Sigmoid colon (tissue), 7 donors: ENCODE results near the gene SNURF. TPM values are rescaled to one million over a fixed set of nuclear protein-coding genes. Genes with fewer than 3 reads are reported as not detected.
"Not testable (repeated sequence)": the region's sequence is repeated elsewhere in the genome, so short reads cannot be mapped to it uniquely, and the experiment has no call there.

ENCODE experiments used
- DNase-seq: peaks from one replicate; pipeline ENCODE4 v3.0.0-alpha.2; 2019
- H3K27ac ChIP-seq, 4 donors: fragments of 200-600 bp; sonication (generic); one replicate each; pipeline ENCODE4 v1.5.1; 2016 to 2019; ENCODE audit warnings: mild to moderate bottlenecking in 1 of 4
- H3K27me3 ChIP-seq, 3 donors: fragments of 200-600 bp; sonication (generic); one replicate each; pipeline ENCODE4 v1.5.1; 2019; ENCODE audit warnings: mild to moderate bottlenecking in 1 of 3
- H3K36me3 ChIP-seq, 4 donors: fragments of 200-600 bp; sonication (generic); one replicate each; pipeline ENCODE4 v1.5.1; 2016 to 2019
- H3K4me1 ChIP-seq, 4 donors: fragments of 200-600 bp; sonication (generic); one replicate each; pipeline ENCODE4 v1.5.1; 2017 to 2019
- H3K4me3 ChIP-seq, 4 donors: fragments of 200-600 bp; sonication (generic); one replicate each; pipeline ENCODE4 v1.5.1; 2017 to 2019; ENCODE audit warnings: mild to moderate bottlenecking in 2 of 4, moderate library complexity in 1 of 4
- H3K9me3 ChIP-seq, 4 donors: fragments of 200-600 bp in 3 of 4; sonication (generic) in 3 of 4; one replicate each; pipeline versions ENCODE4 v1.5.1 to v1.6.1; 2013 to 2019
- CTCF ChIP-seq, 4 experiments: fragments of 450-650 bp in 3 of 4; fragments of 200-600 bp in 1 of 4; IDR thresholded peaks; one replicate each; pipeline ENCODE4 v1.5.1; 2016 to 2019; ENCODE audit warnings: antibody characterized with exemption in 4 of 4, mild to moderate bottlenecking in 3 of 4, moderate library complexity in 2 of 4
- EP300 ChIP-seq, 4 donors: sonication (generic); formaldehyde crosslinking; IDR thresholded peaks; one replicate each; pipeline ENCODE4 v1.6.1; 2017; ENCODE audit warnings: antibody characterized with exemption in 4 of 4
- POLR2A ChIP-seq, 2 donors: fragments of 450-650 bp; IDR thresholded peaks; one replicate each; pipeline ENCODE4 v1.6.1; 2016; ENCODE audit warnings: antibody characterized with exemption in 2 of 2, mild to moderate bottlenecking in 2 of 2, moderate library complexity in 2 of 2
- POLR2AphosphoS5 ChIP-seq, 4 donors: sonication (generic); formaldehyde crosslinking; IDR thresholded peaks; one replicate each; pipeline ENCODE4 v1.6.1; 2017; ENCODE audit warnings: antibody characterized with exemption in 4 of 4
- WGBS, 2 donors: extraction: QIAGEN DNeasy Blood & Tissue Kit; methylation state at CpG; one replicate each; pipeline ENCODE4 v1.1.7; 2013; 5-methylcytosine and 5-hydroxymethylcytosine counted together
- intact Hi-C: fragments of 100-400 bp; cut with DNase I; formaldehyde crosslinking; loops from one replicate; pipeline ENCODE4 v1.15.1; 2023
- polyA plus RNA-seq, 3 donors: library from polyadenylated mRNA; stranded (reverse); fragments of 200-250 nt; gene quantifications; one replicate each; pipeline ENCODE4 v1.2.3, GENCODE V29; 2013
- total RNA-seq, 4 donors: library from RNA; depleted of rRNA; stranded (reverse); fragments of >200 nt; gene quantifications; one replicate each; pipeline ENCODE4 v1.1.0, GENCODE V29; 2016
- donor health status: healthy with polysubstance abuse.
- donor health status: Bipolar disorder and iron deficiency.
- donor health status: healthy.

Gene SNURF
- total and polyA plus RNA-seq, 7 donors = 3.3 to 34.2 (median 7.8) TPM

DNA sequence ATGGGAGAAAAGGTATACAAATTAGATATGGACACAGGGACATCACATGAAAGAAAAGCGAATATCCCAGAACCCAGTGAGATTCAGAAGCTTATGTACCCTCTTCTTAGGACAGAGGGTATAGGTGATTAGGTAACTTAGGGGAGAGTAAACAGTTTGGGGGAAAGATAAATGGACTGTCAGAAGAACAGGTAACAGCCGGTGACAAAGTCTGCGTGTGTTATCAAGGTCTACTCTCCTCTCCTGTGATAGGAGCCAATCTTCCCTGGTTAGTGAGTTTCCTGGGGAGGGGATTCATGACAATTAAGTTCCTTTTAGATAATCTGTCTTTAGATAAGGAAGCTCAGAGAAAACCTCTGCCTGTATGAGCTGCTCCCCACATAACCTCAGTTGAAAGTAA lies 30.6 kb upstream of the SNURF start:
- WGBS, 2 donors = 71 to 84% methylated on average over 3 of the region's 3 CpGs
- peaks cover 0 to 4% (median 2%) of the 10 kb centered on the region in 4 donors for H3K9me3 ChIP-seq
- no peaks in the 10 kb centered on the region for H3K27me3 ChIP-seq
- TF ChIP-seq POLR2AphosphoS5 (IDR thresholded peaks at IDR 0.05) (no peak), POLR2A (IDR thresholded peaks at IDR 0.05) (no peak), EP300 (IDR thresholded peaks at IDR 0.05) (no peak), CTCF (IDR thresholded peaks at IDR 0.05) (no peak)
- no peak overlapping the region for H3K4me3 ChIP-seq
- DNase-seq = no peak
- H3K4me1 ChIP-seq = no peaks in the 10 kb centered on the region
- no peaks in the 10 kb centered on the region for H3K36me3 ChIP-seq
- intact Hi-C loops = no loop called here
- H3K27ac ChIP-seq = no peak overlapping the region

DNA sequence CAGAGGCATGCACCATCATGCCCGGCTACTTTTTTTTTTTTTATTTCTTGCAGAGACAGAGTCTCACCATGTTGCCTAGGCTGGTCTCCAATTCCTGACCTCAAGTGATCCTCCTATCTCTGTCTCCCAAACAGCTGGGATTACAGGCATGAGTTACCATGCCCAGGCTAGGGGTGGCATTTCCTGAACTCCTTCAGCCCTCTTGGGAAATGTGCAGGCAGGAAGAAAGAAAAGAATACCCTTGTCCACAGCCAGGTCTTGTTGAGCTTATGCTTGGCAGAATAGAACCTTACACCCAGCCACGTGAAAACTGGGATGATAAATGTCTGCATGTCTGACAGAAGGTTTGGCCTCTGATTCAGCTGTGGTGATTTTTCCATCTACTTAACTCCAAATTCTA lies 30.2 kb upstream of the SNURF start:
- no peak overlapping the region for H3K27ac ChIP-seq
- DNase-seq = no peak
- H3K36me3 ChIP-seq = no peaks in the 10 kb centered on the region
- intact Hi-C loops = no loop called here
- no peaks in the 10 kb centered on the region for H3K27me3 ChIP-seq
- no peak overlapping the region for H3K4me3 ChIP-seq
- 70% methylated on average over 2 of the region's 2 CpGs for WGBS, 2 donors
- peaks cover 0 to 4% (median 2%) of the 10 kb centered on the region in 4 donors for H3K9me3 ChIP-seq
- TF ChIP-seq POLR2A (IDR thresholded peaks at IDR 0.05) (no peak), CTCF (IDR thresholded peaks at IDR 0.05) (no peak), POLR2AphosphoS5 (IDR thresholded peaks at IDR 0.05) (no peak), EP300 (IDR thresholded peaks at IDR 0.05) (no peak)
- no peaks in the 10 kb centered on the region for H3K4me1 ChIP-seq

DNA sequence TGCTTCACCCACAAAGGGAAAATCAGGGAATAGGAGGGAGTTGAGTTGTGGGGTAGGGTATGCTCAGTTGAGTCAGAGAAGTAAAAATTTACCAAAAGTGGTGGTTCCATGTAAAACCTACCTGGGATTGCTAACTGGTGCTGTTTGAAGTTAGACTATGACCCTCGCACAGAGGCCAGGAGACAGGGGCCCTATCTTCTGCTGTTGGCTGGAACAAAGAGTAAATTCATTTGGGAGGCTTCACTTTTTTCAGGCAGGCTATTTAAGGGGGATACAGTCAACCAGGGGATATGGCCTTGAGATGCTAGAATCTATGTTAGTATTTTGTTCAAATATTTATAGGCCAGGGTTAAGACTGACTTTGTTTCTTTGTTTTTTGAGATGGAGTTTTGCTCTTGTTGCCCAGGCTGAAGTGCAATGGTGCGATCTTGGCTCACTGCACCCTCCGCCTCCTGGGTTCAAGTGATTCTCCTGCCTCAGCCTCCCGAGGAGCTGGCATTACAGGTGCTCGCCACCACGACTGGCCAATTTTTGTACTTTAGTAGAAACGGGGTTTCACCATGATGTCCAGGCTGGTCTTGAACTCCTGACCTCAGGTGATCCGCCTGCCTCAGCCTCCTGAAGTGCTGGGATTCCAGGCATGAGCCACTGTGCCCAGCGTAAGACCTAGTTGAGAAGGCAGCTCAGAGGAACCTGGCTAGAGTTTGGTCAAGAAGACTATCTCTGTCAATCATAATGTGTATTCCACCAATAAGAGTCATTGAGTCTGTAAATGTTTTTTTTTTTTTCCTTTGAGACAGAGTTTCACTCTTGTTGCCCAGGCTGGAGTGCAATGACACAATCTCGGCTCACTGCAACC lies 22.7 kb upstream of the SNURF start:
- H3K27ac ChIP-seq, DNase-seq, H3K4me3 ChIP-seq, H3K4me1 ChIP-seq, H3K36me3 ChIP-seq, intact Hi-C loops, H3K27me3 ChIP-seq: not testable (repeated sequence)
- WGBS, 2 donors = 88% methylated on average over 10 of the region's 10 CpGs
- peaks cover 0 to 15% (median 2%) of the 10 kb centered on the region in 4 donors for H3K9me3 ChIP-seq

DNA sequence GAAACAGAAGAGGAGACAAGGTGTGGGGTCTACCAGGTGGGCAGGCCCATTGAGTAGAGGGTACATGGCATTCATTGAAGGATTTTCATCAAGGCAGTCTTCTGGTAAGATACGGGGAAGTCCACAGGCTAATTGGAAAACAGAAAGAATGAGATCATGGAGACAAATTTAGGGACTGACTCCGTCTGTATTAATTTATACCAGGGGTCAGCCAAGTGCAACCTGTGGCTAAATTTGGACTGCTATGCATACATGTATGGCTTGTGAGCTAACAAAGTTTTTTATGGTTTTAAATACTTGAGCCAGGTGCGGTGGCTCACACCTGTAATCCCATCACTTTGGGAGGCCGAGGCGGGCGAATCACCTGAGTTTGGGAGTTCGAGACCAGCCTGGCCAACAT lies 21.1 kb upstream of the SNURF start:
- TF ChIP-seq POLR2AphosphoS5 (IDR thresholded peaks at IDR 0.05) = no peak
- TF ChIP-seq CTCF (IDR thresholded peaks at IDR 0.05) = no peak
- TF ChIP-seq POLR2A (IDR thresholded peaks at IDR 0.05) = no peak
- TF ChIP-seq EP300 (IDR thresholded peaks at IDR 0.05) = no peak
- WGBS, 2 donors = 92 to 93% methylated on average over 7 of the region's 7 CpGs
- Histone ChIP-seq H3K4me1 (no peaks in the 10 kb centered on the region), H3K36me3 (no peaks in the 10 kb centered on the region), H3K27me3 (no peaks in the 10 kb centered on the region), H3K4me3 (no peak overlapping the region), H3K9me3 (peaks cover 0 to 18% (median 0%) of the 10 kb centered on the region in 4 donors), H3K27ac (no peak overlapping the region)
- intact Hi-C loops = no loop called here
- peak; percentile 9 for DNase-seq

DNA sequence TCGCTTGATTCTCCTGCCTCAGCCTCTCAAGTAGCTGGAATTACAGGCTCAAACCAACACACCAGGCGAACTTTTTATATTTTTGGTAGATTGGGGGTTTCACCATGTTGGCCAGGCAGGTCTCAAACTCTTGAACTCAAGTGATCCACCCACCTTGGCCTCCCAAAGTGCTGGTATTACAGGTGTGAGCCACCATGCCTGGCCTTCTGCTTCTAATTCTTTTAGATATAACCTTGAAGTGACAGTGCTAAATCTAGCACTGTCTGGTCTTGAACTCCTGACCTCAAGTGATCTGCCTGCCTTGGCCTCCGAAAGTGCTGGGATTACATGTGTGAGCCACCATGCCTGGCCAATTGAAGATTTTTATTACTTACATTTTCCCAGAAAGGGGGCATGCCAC lies 16.6 kb upstream of the SNURF start:
- H3K9me3 ChIP-seq, DNase-seq, intact Hi-C loops, H3K4me1 ChIP-seq, H3K4me3 ChIP-seq, H3K27me3 ChIP-seq, H3K36me3 ChIP-seq, H3K27ac ChIP-seq: not testable (repeated sequence)
- 72 to 75% methylated on average over 3 of the region's 3 CpGs for WGBS, 2 donors

- intact Hi-C loops = no loop called here
- no peaks in the 10 kb centered on the region for H3K27me3 ChIP-seq
- H3K9me3 ChIP-seq = peaks cover 0 to 8% (median 0%) of the 10 kb centered on the region in 4 donors
- no peak overlapping the region for H3K27ac ChIP-seq
- TF ChIP-seq POLR2AphosphoS5 (IDR thresholded peaks at IDR 0.05) (no peak), CTCF (IDR thresholded peaks at IDR 0.05) (no peak), EP300 (IDR thresholded peaks at IDR 0.05) (no peak), POLR2A (IDR thresholded peaks at IDR 0.05) (no peak)
- no peak overlapping the region for H3K4me3 ChIP-seq
- H3K4me1 ChIP-seq = peaks cover 0 to 4% (median under 1%) of the 10 kb centered on the region in 4 donors
- 48 to 54% methylated on average over 2 of the region's 2 CpGs for WGBS, 2 donors
- H3K36me3 ChIP-seq = no peaks in the 10 kb centered on the region
- DNase-seq = no peak
Measured at GRCh38 chr15:24940236-24940635, 14.6 kb upstream of the SNURF start.
